SK-N-SH (cell line): ENCODE data around the gene PSMA5. TPM values are rescaled to one million over a fixed set of nuclear protein-coding genes. Genes with fewer than 3 reads are reported as not detected.

Source experiments
- CTCF ChIA-PET: fragments of 300-600, 350-600 bp; formaldehyde crosslinking; extraction: SDS; loops from one replicate; lab custom pipeline; 2021; lab: Yijun Ruan, JAX
- POLR2A ChIA-PET: fragments of 350-600 bp; sonication (Branson Sonifier 250); formaldehyde crosslinking; extraction: SDS; loops from one replicate; lab custom pipeline; 2020; ENCODE audit warnings: antibody characterized with exemption, inconsistent platforms; lab: Yijun Ruan, JAX
- DNase-seq: peaks from one replicate; pipeline ENCODE4 v3.0.0; 2012
- H2AFZ ChIP-seq: fragments of 200-600 bp; sonication (generic); 2 replicates; pipeline ENCODE4 v1.8.1; 2016; ENCODE audit warnings: antibody characterized with exemption, mild to moderate bottlenecking, low read depth
- H3F3A ChIP-seq: fragments of 200-600 bp; sonication (generic); replicated peaks from 2 replicates; pipeline ENCODE3; 2016; ENCODE audit warnings: antibody characterized with exemption, mild to moderate bottlenecking; ENCODE audit not compliant: insufficient read depth
- H3K27ac ChIP-seq, 2 experiments: fragments of 200-500 bp in 1 of 2; fragments of 200-600 bp in 1 of 2; sonication (Bioruptor generic) in 1 of 2; sonication (generic), shearing (Covaris generic) in 1 of 2; 2 replicates each; pipeline versions ENCODE4 v1.5.1 to v1.6.1; 2014 to 2016; ENCODE audit warnings: low read depth in 2 of 2, inconsistent platforms in 1 of 2, low read length in 1 of 2, mild to moderate bottlenecking in 1 of 2, mixed read lengths in 1 of 2
- H3K27me3 ChIP-seq: fragments of 200-600 bp; sonication (generic), shearing (Covaris generic); 2 replicates; pipeline ENCODE4 v1.6.1; 2016; ENCODE audit warnings: mixed run types; ENCODE audit not compliant: insufficient read depth
- H3K36me3 ChIP-seq, 2 experiments: fragments of 200-500 bp in 1 of 2; fragments of 200-600 bp in 1 of 2; sonication (Bioruptor generic) in 1 of 2; sonication (generic) in 1 of 2; replicated peaks in 1 of 2; 2 replicates each; pipeline versions ENCODE3 to v1.5.1; 2014 to 2016; ENCODE audit warnings: low read length in 1 of 2, mild to moderate bottlenecking in 1 of 2; ENCODE audit not compliant: insufficient read depth in 2 of 2, control insufficient read depth in 1 of 2
- H3K4me1 ChIP-seq, 2 experiments: fragments of 200-500 bp in 1 of 2; fragments of 200-600 bp in 1 of 2; sonication (Bioruptor generic) in 1 of 2; sonication (generic), shearing (Covaris generic) in 1 of 2; 2 replicates each; pipeline versions ENCODE4 v1.5.1 to v1.6.1; 2014 to 2016; ENCODE audit warnings: low read depth in 1 of 2, low read length in 1 of 2, mixed run types in 1 of 2; ENCODE audit not compliant: insufficient read depth in 2 of 2, control insufficient read depth in 1 of 2
- H3K4me2 ChIP-seq: fragments of 200-600 bp; sonication (generic), shearing (Covaris generic); 2 replicates; pipeline ENCODE4 v1.6.1; 2017; ENCODE audit warnings: mixed run types
- H3K4me3 ChIP-seq, 2 experiments: fragments of 200-500 bp in 1 of 2; fragments of 200-600 bp in 1 of 2; sonication (Bioruptor generic) in 1 of 2; sonication (generic), shearing (Covaris generic) in 1 of 2; 2 replicates each; pipeline versions ENCODE4 v1.5.1 to v1.8.1; 2014 to 2016; ENCODE audit warnings: low read depth in 2 of 2, inconsistent platforms in 1 of 2, low read length in 1 of 2, mild to moderate bottlenecking in 1 of 2, mixed read lengths in 1 of 2, moderate library complexity in 1 of 2
- H3K79me2 ChIP-seq: fragments of 200-600 bp; sonication (generic); 2 replicates; pipeline ENCODE4 v1.8.1; 2017; ENCODE audit warnings: mild to moderate bottlenecking; ENCODE audit not compliant: insufficient read depth
- H3K9ac ChIP-seq: fragments of 200-600 bp; sonication (generic); 2 replicates; pipeline ENCODE4 v1.6.1; 2017; ENCODE audit warnings: mixed run types
- H3K9me2 ChIP-seq: fragments of 200-600 bp; sonication (generic); 2 replicates; pipeline ENCODE4 v1.6.1; 2017; ENCODE audit warnings: mixed run types
- H3K9me3 ChIP-seq: fragments of 200-600 bp; sonication (generic); 2 replicates; pipeline ENCODE4 v1.6.1; 2017; ENCODE audit warnings: mixed run types, mild to moderate bottlenecking, moderate library complexity
- H4K20me1 ChIP-seq: fragments of 200-600 bp; sonication (generic); 2 replicates; pipeline ENCODE4 v1.6.1; 2017; ENCODE audit warnings: mild to moderate bottlenecking, mixed run types; ENCODE audit not compliant: insufficient read depth
- ELF1 ChIP-seq: IDR thresholded peaks from 2 replicates; pipeline ENCODE4 v1.4.0; 2012
- EZH2phosphoT487 ChIP-seq: fragments of 200-600 bp; sonication (generic); IDR thresholded peaks from 2 replicates; pipeline ENCODE4 v1.6.1; 2017; ENCODE audit warnings: low read depth, mixed run types, mild to moderate bottlenecking, antibody characterized with exemption, moderate library complexity, borderline replicate concordance
- FOSL2 ChIP-seq: IDR thresholded peaks from 2 replicates; pipeline ENCODE4 v1.4.0; 2012; ENCODE audit warnings: low read depth, mild to moderate bottlenecking, moderate library complexity, borderline replicate concordance
- FOXM1 ChIP-seq: IDR thresholded peaks from 2 replicates; pipeline ENCODE4 v1.4.0; 2012; ENCODE audit warnings: low read depth, mild to moderate bottlenecking
- JUND ChIP-seq: IDR thresholded peaks from 2 replicates; pipeline ENCODE4 v1.4.0; 2012
- PBX3 ChIP-seq: IDR thresholded peaks from 2 replicates; pipeline ENCODE4; 2012
- POLR2AphosphoS5 ChIP-seq: IDR thresholded peaks from 2 replicates; pipeline ENCODE4 v1.6.1; 2012; ENCODE audit warnings: low read depth, low read length
- REST ChIP-seq: IDR thresholded peaks from 2 replicates; pipeline ENCODE4 v1.6.1; 2012; ENCODE audit warnings: mild to moderate bottlenecking, low read depth, low read length, moderate library complexity
- RFX5 ChIP-seq: IDR thresholded peaks from 2 replicates; pipeline ENCODE4 v1.6.1; 2012; ENCODE audit warnings: mild to moderate bottlenecking, improper control_type of control experiment, low read length
- TCF12 ChIP-seq: IDR thresholded peaks from 2 replicates; pipeline ENCODE4 v1.4.0; 2012
- USF1 ChIP-seq: IDR thresholded peaks from 2 replicates; pipeline ENCODE4 v1.4.0; 2012; ENCODE audit warnings: low read depth, borderline replicate concordance
- USF2 ChIP-seq: fragments of 150-350 bp; IDR thresholded peaks from 2 replicates; pipeline ENCODE4 v1.6.1; 2017; ENCODE audit warnings: antibody characterized with exemption, low read length, low read depth, borderline replicate concordance
- WGBS: methylation state at CpG from one replicate; pipeline ENCODE4 v1.1.6; 2017; ENCODE audit warnings: low lambda C conversion rate; 5-methylcytosine and 5-hydroxymethylcytosine counted together
- polyA plus RNA-seq, 3 experiments: library from polyadenylated mRNA; depleted of rRNA; stranded (reverse); fragments of >200 nt; gene quantifications; 2 replicates each; pipeline ENCODE4 v1.2.3, GENCODE V29; 2012

Gene PSMA5
- polyA plus RNA-seq, 1 of the 3 experiments (the other 2 are of a cell fraction) = 118 TPM

- H3K36me3 ChIP-seq = no peaks in the 10 kb centered on the region
- H3K9ac ChIP-seq = no peak overlapping the region
- H2AFZ ChIP-seq = no peak overlapping the region
- H3K4me2 ChIP-seq = no peak overlapping the region
- H3K4me3 ChIP-seq = no peak overlapping the region
- no peaks in the 10 kb centered on the region for H3K9me2 ChIP-seq
- peaks cover 10 to 18% of the 10 kb centered on the region in 2 experiments; a peak in 3 of 4 replicates for H3K4me1 ChIP-seq
- H3K27me3 ChIP-seq = no peaks in the 10 kb centered on the region
- CTCF ChIA-PET = interaction anchor here (0.7 to 5.9 kb wide), 5 partner anchors 10 to 106 kb away, joined by 3 to 30 read pairs (median 3); partner anchors contain the start of gene SORT1
- peak overlapping the region in 1 of 2 experiments; percentile 6; a peak in 2 of 4 replicates for H3K27ac ChIP-seq
- H3K79me2 ChIP-seq = peaks cover 35% of the 10 kb centered on the region
- 46% methylated on average over 2 of the region's 2 CpGs for WGBS
- no peaks in the 10 kb centered on the region for H3K9me3 ChIP-seq
- TF ChIP-seq FOXM1 (no peak), USF1 (no peak), POLR2AphosphoS5 (no peak), USF2 (no peak), EZH2phosphoT487 (no peak), FOSL2 (no peak), REST (no peak), TCF12 (no peak), ELF1 (no peak), RFX5 (no peak), PBX3 (no peak), JUND (no peak)
- no peaks in the 10 kb centered on the region for H3F3A ChIP-seq
- no peaks in the 10 kb centered on the region for H4K20me1 ChIP-seq
- DNase-seq = no peak
- POLR2A ChIA-PET = interaction anchor here (0.6 kb wide), 1 partner anchor 8 kb away, joined by 3 read pairs; no protein-coding TSS in a partner anchor
Measured at GRCh38 chr1:109383087-109383779, 43.0 kb downstream of the PSMA5 start.
